GM19099 (cell line): Measurements from ENCODE around the gene UNC93B1.

Experiments used
- POLR2A ChIP-seq: IDR thresholded peaks from 3 replicates; pipeline ENCODE4 v1.6.1; 2011; ENCODE audit warnings: low read depth; ENCODE audit not compliant: insufficient read length; ENCODE audit errors: extremely low read depth

The UNC93B1 gene

GRCh38 chr11:68043029-68043348 lies 39.1 kb upstream of the UNC93B1 start:
- TF ChIP-seq POLR2A: no peak

- TF ChIP-seq POLR2A: no peak
These were observed 38.5 kb upstream of the UNC93B1 start for GRCh38 chr11:68042219-68043028.

- no peak for TF ChIP-seq POLR2A
These were observed 37.8 kb upstream of the UNC93B1 start for GRCh38 chr11:68041617-68042218.

GRCh38 chr11:68040957-68041591 lies 37.2 kb upstream of the UNC93B1 start:
- TF ChIP-seq POLR2A: no peak

GRCh38 chr11:68040101-68040956 lies 36.4 kb upstream of the UNC93B1 start:
- peak; percentile 66 for TF ChIP-seq POLR2A

- TF ChIP-seq POLR2A: no peak
These were observed 35.7 kb upstream of the UNC93B1 start for GRCh38 chr11:68039526-68040086.

GRCh38 chr11:68038718-68039525 lies 35.0 kb upstream of the UNC93B1 start, which contains the start of gene TCIRG1:
TCIRG1 (plus strand) TSS chr11:68039025; CDS start chr11:68041272, 2,247 bp downstream.
- TF ChIP-seq POLR2A: peak; percentile 86

GRCh38 chr11:68038226-68038717 lies 34.4 kb upstream of the UNC93B1 start:
- TF ChIP-seq POLR2A: no peak

- no peak for TF ChIP-seq POLR2A
These were observed 33.7 kb upstream of the UNC93B1 start for GRCh38 chr11:68037411-68038225.

GRCh38 chr11:68036717-68037239 lies 32.9 kb upstream of the UNC93B1 start:
- TF ChIP-seq POLR2A: no peak

- TF ChIP-seq POLR2A: no peak
These were observed 32.3 kb upstream of the UNC93B1 start for GRCh38 chr11:68036141-68036716.

- no peak for TF ChIP-seq POLR2A
These were observed 31.5 kb upstream of the UNC93B1 start for GRCh38 chr11:68035266-68035876.
